Measurements from ENCODE around the gene OR2W1.

Gene OR2W1

GRCh38 chr6:29045075-29045474, at the start of gene OR2W1:
OR2W1 (minus strand) TSS chr6:29045175; CDS start chr6:29045175, 0 bp downstream.
- DNase-seq, result no peak

- DNase-seq, result no peak
Measured at GRCh38 chr6:29092957-29093356, 48.0 kb upstream of the OR2W1 start.

GRCh38 chr6:29087213-29087612, 42.2 kb upstream of the OR2W1 start, which contains the start of gene OR2B3:
OR2B3 (minus strand) TSS chr6:29087313; CDS start chr6:29087248, 65 bp downstream.
- no peak for DNase-seq

- DNase-seq, result no peak
Measured at GRCh38 chr6:29082457-29082856, 37.5 kb upstream of the OR2W1 start.

- no peak for DNase-seq
Measured at GRCh38 chr6:29081312-29081711, 36.3 kb upstream of the OR2W1 start.

GRCh38 chr6:29079203-29079602, 34.2 kb upstream of the OR2W1 start:
- no peak for DNase-seq

- DNase-seq, result no peak
Measured at GRCh38 chr6:29071831-29072723, 27.1 kb upstream of the OR2W1 start.

GRCh38 chr6:29051680-29052079, 6.7 kb upstream of the OR2W1 start:
- DNase-seq, result no peak

GRCh38 chr6:29035951-29036350, 9.0 kb downstream of the OR2W1 start:
- no peak for DNase-seq

GRCh38 chr6:29028821-29029220, 16.2 kb downstream of the OR2W1 start:
- DNase-seq, result no peak

GRCh38 chr6:29025927-29026585, 18.9 kb downstream of the OR2W1 start:
- DNase-seq, result no peak

GRCh38 chr6:29021434-29021833, 23.5 kb downstream of the OR2W1 start:
- DNase-seq, result no peak

- DNase-seq, result no peak
Measured at GRCh38 chr6:29019629-29020028, 25.3 kb downstream of the OR2W1 start.

GRCh38 chr6:29017428-29017802, 27.6 kb downstream of the OR2W1 start:
- no peak for DNase-seq

GRCh38 chr6:29016559-29017427, 28.2 kb downstream of the OR2W1 start:
- peak; percentile 88 for DNase-seq

GRCh38 chr6:29014729-29015608, 30.0 kb downstream of the OR2W1 start:
- no peak for DNase-seq

- DNase-seq, result peak; percentile 48
Measured at GRCh38 chr6:29011276-29011734, 33.7 kb downstream of the OR2W1 start.

GRCh38 chr6:29009358-29009757, 35.6 kb downstream of the OR2W1 start:
- no peak for DNase-seq

- DNase-seq, result no peak
Measured at GRCh38 chr6:29008089-29008488, 36.9 kb downstream of the OR2W1 start.

- DNase-seq, result peak; percentile 50
Measured at GRCh38 chr6:29005183-29005885, 39.6 kb downstream of the OR2W1 start, which contains the start of gene ZNF311. ZNF311 (minus strand) TSS chr6:29005315; CDS start chr6:29003954, 1,361 bp downstream.

GRCh38 chr6:28996844-28997510, 48.0 kb downstream of the OR2W1 start:
- DNase-seq, result no peak

Measured in stimulated activated CD4-positive, alpha-beta T cell treated with anti-CD3 and anti-CD28 coated beads, Interleukin-4, amount 100 ng/mL, for 24 hours (primary cell).